Vagina (tissue), 2 donors: ENCODE measurements around the gene MACROD2. TPM values are rescaled to one million over a fixed set of nuclear protein-coding genes. Genes with fewer than 3 reads are reported as not detected.

Experiments
- DNase-seq, 2 donors: peaks; one replicate each; pipeline ENCODE4 v3.0.0-alpha.2; 2017; ENCODE audit errors: extremely low spot score in 2 of 2
- H3K27ac ChIP-seq: fragments of 200-600 bp; sonication (generic); one replicate; pipeline ENCODE4 v1.5.1; 2019
- H3K27me3 ChIP-seq: fragments of 200-600 bp; sonication (generic); one replicate; pipeline ENCODE4 v1.5.1; 2019
- H3K36me3 ChIP-seq, 2 donors: fragments of 200-600 bp; sonication (generic); one replicate each; pipeline ENCODE4 v1.5.1; 2017 to 2019
- H3K4me1 ChIP-seq: fragments of 200-600 bp; sonication (generic); one replicate; pipeline ENCODE4 v1.5.1; 2019
- H3K4me3 ChIP-seq, 2 donors: fragments of 200-600 bp; sonication (generic); 1 replicate in 1 of 2; 2 replicates in 1 of 2; pipeline ENCODE4 v1.5.1; 2016 to 2019
- H3K9me3 ChIP-seq: fragments of 200-600 bp; sonication (generic); one replicate; pipeline ENCODE4 v1.5.1; 2019
- POLR2A ChIP-seq, 2 donors: fragments of 450-650 bp; IDR thresholded peaks; one replicate each; pipeline ENCODE4 v1.6.1; 2017; ENCODE audit warnings: antibody characterized with exemption in 2 of 2, mild to moderate bottlenecking in 2 of 2, moderate library complexity in 2 of 2
- POLR2AphosphoS5 ChIP-seq, 2 donors: sonication (generic); formaldehyde crosslinking; IDR thresholded peaks; one replicate each; pipeline ENCODE4 v1.9.0; 2017; ENCODE audit warnings: antibody characterized with exemption in 2 of 2, mild to moderate bottlenecking in 2 of 2, low read depth in 1 of 2; ENCODE audit not compliant: insufficient read depth in 1 of 2
- intact Hi-C: fragments of 100-400 bp; cut with DNase I; formaldehyde crosslinking; loops from one replicate; pipeline ENCODE4 v1.15.1; 2023
- total RNA-seq: library from RNA; depleted of rRNA; stranded (reverse); fragments of >200 nt; gene quantifications from one replicate; pipeline ENCODE4 v1.2.3, GENCODE V29; 2016
- TF ChIP-seq, protein P1 (sequence below), 3 experiments: fragments of 450-650 bp in 2 of 3; fragments of 200-600 bp in 1 of 3; sonication (generic) in 1 of 3; IDR thresholded peaks; one replicate each; pipeline ENCODE4 v1.5.1; 2017 to 2019; ENCODE audit warnings: antibody characterized with exemption in 3 of 3, mild to moderate bottlenecking in 2 of 3, moderate library complexity in 2 of 3

Gene MACROD2
- total RNA-seq, 1 donor from 2014 or later: 12.5 TPM

DNA sequence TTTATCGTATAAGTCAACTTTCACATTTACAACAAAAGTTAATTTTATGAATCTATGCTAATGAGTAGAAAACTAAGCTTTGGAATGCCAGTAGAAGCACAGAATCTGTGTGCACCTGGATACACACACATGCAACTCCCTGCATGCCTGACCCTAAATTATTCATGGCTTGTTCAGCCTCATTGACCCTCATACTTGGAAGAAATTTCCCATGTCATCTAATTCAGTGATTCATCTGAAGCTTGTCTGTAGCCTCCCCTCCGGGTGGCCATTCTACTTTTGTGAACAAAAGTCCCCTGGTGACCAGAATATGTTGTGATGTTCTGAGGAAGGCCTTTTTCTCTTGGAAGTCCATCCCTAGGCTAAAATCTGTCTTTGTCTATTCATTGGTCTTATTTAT lies 1499.5 kb downstream of the MACROD2 start:
- H3K27ac ChIP-seq: no peak overlapping the region
- H3K27me3 ChIP-seq: no peaks in the 10 kb centered on the region
- H3K4me3 ChIP-seq: no peak overlapping the region
- no peaks in the 10 kb centered on the region for H3K4me1 ChIP-seq
- intact Hi-C loops: no loop called here
- no peak for TF ChIP-seq POLR2AphosphoS5 (IDR thresholded peaks at IDR 0.05; ENCODE audit: insufficient read depth in 1 of 2, low read depth in 1 of 2)
- TF ChIP-seq, protein P1, sequence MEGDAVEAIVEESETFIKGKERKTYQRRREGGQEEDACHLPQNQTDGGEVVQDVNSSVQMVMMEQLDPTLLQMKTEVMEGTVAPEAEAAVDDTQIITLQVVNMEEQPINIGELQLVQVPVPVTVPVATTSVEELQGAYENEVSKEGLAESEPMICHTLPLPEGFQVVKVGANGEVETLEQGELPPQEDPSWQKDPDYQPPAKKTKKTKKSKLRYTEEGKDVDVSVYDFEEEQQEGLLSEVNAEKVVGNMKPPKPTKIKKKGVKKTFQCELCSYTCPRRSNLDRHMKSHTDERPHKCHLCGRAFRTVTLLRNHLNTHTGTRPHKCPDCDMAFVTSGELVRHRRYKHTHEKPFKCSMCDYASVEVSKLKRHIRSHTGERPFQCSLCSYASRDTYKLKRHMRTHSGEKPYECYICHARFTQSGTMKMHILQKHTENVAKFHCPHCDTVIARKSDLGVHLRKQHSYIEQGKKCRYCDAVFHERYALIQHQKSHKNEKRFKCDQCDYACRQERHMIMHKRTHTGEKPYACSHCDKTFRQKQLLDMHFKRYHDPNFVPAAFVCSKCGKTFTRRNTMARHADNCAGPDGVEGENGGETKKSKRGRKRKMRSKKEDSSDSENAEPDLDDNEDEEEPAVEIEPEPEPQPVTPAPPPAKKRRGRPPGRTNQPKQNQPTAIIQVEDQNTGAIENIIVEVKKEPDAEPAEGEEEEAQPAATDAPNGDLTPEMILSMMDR (IDR thresholded peaks at IDR 0.05): no peak
- TF ChIP-seq POLR2A (IDR thresholded peaks at IDR 0.05): no peak
- H3K36me3 ChIP-seq: no peaks in the 10 kb centered on the region
- H3K9me3 ChIP-seq: no peaks in the 10 kb centered on the region
- DNase-seq: no peak

DNA sequence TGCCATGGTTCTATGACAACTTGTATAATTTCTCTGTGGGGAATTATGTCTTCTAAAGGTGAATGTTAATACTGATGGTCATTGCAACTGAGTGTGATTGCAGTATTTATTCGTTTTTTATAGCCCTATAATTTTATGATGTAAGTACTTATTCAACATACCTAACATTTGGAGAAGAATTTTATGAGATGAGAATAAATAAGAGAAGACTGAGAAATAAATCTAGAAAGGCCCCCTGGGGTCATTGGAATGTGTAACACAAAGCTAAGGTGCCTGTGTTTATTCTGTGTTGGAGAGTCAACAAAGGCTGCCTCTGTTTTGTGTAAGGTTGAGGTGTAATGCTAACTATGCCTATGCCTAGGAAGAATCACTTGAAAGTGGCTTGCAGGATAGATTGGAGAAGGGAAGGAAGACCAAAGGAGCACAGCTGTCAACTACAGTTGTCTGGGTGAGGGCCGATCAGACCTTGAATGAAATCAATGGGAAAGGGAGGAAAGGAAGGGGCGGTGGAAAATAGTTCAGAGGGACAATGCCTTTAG lies 1501.3 kb downstream of the MACROD2 start:
- intact Hi-C loops: no loop called here
- TF ChIP-seq, protein P1 (IDR thresholded peaks at IDR 0.05): no peak
- no peak for TF ChIP-seq POLR2A (IDR thresholded peaks at IDR 0.05)
- no peak for TF ChIP-seq POLR2AphosphoS5 (IDR thresholded peaks at IDR 0.05; ENCODE audit: insufficient read depth in 1 of 2, low read depth in 1 of 2)
- no peaks in the 10 kb centered on the region for H3K27me3 ChIP-seq
- H3K4me3 ChIP-seq: no peak overlapping the region
- H3K4me1 ChIP-seq: no peaks in the 10 kb centered on the region
- H3K36me3 ChIP-seq: no peaks in the 10 kb centered on the region
- DNase-seq: no peak
- H3K9me3 ChIP-seq: no peaks in the 10 kb centered on the region
- no peak overlapping the region for H3K27ac ChIP-seq

DNA sequence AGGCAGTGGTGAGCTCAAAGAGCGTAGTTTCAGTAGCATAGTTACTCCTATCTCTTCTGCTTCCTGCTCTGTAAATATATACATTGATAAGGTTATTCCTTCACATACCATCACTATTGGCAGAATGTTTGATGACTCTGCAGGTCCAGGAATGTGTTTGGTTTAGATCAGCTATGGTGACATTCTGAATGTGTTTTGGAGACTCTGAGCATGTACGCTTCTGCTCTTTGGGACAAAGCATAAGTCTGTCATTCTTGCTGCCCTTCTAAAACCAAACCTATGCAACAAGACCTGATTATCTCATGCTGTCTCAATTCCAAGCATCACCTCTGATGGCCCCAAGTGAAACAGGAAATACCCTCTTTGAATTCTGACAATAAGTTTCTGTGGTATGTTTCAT lies 1503.6 kb downstream of the MACROD2 start:
- no peak overlapping the region for H3K4me3 ChIP-seq
- no peak for DNase-seq
- no peaks in the 10 kb centered on the region for H3K9me3 ChIP-seq
- intact Hi-C loops: no loop called here
- H3K27ac ChIP-seq: no peak overlapping the region
- H3K27me3 ChIP-seq: no peaks in the 10 kb centered on the region
- no peaks in the 10 kb centered on the region for H3K4me1 ChIP-seq
- TF ChIP-seq POLR2A (IDR thresholded peaks at IDR 0.05) (no peak), POLR2AphosphoS5 (IDR thresholded peaks at IDR 0.05; ENCODE audit: insufficient read depth in 1 of 2, low read depth in 1 of 2) (no peak)
- TF ChIP-seq, protein P1 (IDR thresholded peaks at IDR 0.05): no peak
- no peaks in the 10 kb centered on the region for H3K36me3 ChIP-seq

DNA sequence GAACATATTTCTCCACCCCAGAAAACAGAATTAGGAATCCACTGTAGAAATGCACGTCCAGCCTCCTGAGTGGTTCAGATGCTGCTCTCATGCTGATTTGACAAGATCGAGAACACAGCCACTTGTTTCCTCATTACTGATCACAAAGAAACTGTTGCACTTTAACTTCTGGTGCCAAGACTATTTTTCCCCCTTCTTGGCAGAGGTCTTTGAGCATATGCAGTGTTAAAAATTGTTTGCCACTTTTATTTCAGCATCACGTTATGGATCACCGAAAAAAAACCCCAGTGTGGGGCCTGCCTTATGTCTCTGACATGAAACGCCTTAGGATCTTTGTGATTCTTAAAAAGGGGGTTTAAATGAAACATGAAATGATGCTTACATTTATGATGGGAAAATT lies 1511.0 kb downstream of the MACROD2 start:
- H3K9me3 ChIP-seq: no peaks in the 10 kb centered on the region
- H3K27me3 ChIP-seq: no peaks in the 10 kb centered on the region
- DNase-seq: no peak
- H3K4me1 ChIP-seq: no peaks in the 10 kb centered on the region
- H3K27ac ChIP-seq: no peak overlapping the region
- no peaks in the 10 kb centered on the region for H3K36me3 ChIP-seq
- intact Hi-C loops: no loop called here
- no peak overlapping the region for H3K4me3 ChIP-seq
- TF ChIP-seq POLR2A (IDR thresholded peaks at IDR 0.05): no peak
- TF ChIP-seq, protein P1 (IDR thresholded peaks at IDR 0.05): no peak
- no peak for TF ChIP-seq POLR2AphosphoS5 (IDR thresholded peaks at IDR 0.05; ENCODE audit: insufficient read depth in 1 of 2, low read depth in 1 of 2)

DNA sequence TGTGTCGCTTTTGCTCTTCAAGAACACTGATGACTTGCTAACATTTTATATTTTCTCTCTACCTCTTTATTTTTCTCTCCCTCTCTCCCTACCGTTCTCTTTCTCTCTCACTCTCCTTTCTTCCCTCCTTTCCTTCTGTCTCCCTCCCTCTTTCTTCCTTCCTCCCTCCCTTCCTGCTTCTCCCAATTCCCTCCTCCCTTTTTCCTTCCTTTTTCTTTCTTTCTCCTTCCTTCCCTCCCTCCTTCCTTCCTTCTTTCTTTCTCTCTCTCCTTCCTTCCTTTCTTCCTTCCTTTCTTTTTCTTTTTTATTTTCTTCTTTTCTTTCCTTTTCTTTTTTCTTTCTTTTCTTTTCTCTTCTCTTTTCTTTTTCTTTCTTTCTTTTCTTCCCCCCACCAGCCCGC lies 1511.8 kb downstream of the MACROD2 start:
- intact Hi-C loops: no loop called here
- TF ChIP-seq, protein P1 (IDR thresholded peaks at IDR 0.05): no peak
- no peak for TF ChIP-seq POLR2A (IDR thresholded peaks at IDR 0.05)
- no peak for TF ChIP-seq POLR2AphosphoS5 (IDR thresholded peaks at IDR 0.05; ENCODE audit: insufficient read depth in 1 of 2, low read depth in 1 of 2)
- Histone ChIP-seq H3K4me1 (no peaks in the 10 kb centered on the region), H3K4me3 (no peak overlapping the region), H3K27ac (no peak overlapping the region), H3K27me3 (no peaks in the 10 kb centered on the region), H3K36me3 (no peaks in the 10 kb centered on the region), H3K9me3 (no peaks in the 10 kb centered on the region)
- no peak for DNase-seq
